ENCODE results near the gene ACY1. TPM values are rescaled to one million over a fixed set of nuclear protein-coding genes. Genes with fewer than 3 reads are reported as not detected.

Gene ACY1
- total and polyA plus RNA-seq, 4 donors, result 69.5 to 274 (median 238) TPM

GRCh38 chr3:51982352-51982837, 940 bp upstream of the ACY1 start:
- Histone ChIP-seq H3K4me1 (ENCODE audit: control insufficient read depth in 4 of 4, insufficient read depth in 4 of 4, low read length in 3 of 4) (peaks cover 6 to 51% (median 26%) of the 10 kb centered on the region in 4 donors), H3K4me3 (ENCODE audit: low read depth in 1 of 3, low read length in 3 of 3) (peak overlapping the region; percentile 62 to 89 (median 85)), H3K36me3 (ENCODE audit: control insufficient read depth in 4 of 4, insufficient read depth in 3 of 4, low read depth in 1 of 4, low read length in 3 of 4) (peaks cover 0 to 3% (median 2%) of the 10 kb centered on the region in 4 donors), H3K27ac (ENCODE audit: low read depth in 1 of 2, low read length in 2 of 2) (peak overlapping the region; percentile 96 to 100), H3K9ac (ENCODE audit: low read depth in 1 of 2, low read length in 2 of 2) (peak overlapping the region; percentile 92 to 94), H3K27me3 (ENCODE audit: control insufficient read depth in 4 of 4, insufficient read depth in 4 of 4, low read length in 3 of 4) (no peaks in the 10 kb centered on the region), H3K9me3 (ENCODE audit: control insufficient read depth in 4 of 4, low read length in 3 of 4) (no peaks in the 10 kb centered on the region)
- DNase-seq (ENCODE audit: low spot score), result peak; percentile 63
- no peak for TF ChIP-seq TAF1 (conservative IDR thresholded peaks at IDR 0.05)
- no peak for TF ChIP-seq FOXA1 (IDR thresholded peaks at IDR 0.05)
- TF ChIP-seq RXRA (IDR thresholded peaks at IDR 0.05), result peak; percentile 86 to 87
- peak; percentile 59 for TF ChIP-seq NR2F2 (IDR thresholded peaks at IDR 0.05)
- peak; percentile 94 for TF ChIP-seq HNF4G (IDR thresholded peaks at IDR 0.05)
- TF ChIP-seq SP1 (IDR thresholded peaks at IDR 0.05), result peak; percentile 96
- TF ChIP-seq, protein P1, sequence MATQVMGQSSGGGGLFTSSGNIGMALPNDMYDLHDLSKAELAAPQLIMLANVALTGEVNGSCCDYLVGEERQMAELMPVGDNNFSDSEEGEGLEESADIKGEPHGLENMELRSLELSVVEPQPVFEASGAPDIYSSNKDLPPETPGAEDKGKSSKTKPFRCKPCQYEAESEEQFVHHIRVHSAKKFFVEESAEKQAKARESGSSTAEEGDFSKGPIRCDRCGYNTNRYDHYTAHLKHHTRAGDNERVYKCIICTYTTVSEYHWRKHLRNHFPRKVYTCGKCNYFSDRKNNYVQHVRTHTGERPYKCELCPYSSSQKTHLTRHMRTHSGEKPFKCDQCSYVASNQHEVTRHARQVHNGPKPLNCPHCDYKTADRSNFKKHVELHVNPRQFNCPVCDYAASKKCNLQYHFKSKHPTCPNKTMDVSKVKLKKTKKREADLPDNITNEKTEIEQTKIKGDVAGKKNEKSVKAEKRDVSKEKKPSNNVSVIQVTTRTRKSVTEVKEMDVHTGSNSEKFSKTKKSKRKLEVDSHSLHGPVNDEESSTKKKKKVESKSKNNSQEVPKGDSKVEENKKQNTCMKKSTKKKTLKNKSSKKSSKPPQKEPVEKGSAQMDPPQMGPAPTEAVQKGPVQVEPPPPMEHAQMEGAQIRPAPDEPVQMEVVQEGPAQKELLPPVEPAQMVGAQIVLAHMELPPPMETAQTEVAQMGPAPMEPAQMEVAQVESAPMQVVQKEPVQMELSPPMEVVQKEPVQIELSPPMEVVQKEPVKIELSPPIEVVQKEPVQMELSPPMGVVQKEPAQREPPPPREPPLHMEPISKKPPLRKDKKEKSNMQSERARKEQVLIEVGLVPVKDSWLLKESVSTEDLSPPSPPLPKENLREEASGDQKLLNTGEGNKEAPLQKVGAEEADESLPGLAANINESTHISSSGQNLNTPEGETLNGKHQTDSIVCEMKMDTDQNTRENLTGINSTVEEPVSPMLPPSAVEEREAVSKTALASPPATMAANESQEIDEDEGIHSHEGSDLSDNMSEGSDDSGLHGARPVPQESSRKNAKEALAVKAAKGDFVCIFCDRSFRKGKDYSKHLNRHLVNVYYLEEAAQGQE (IDR thresholded peaks at IDR 0.05), result peak; percentile 56
- peak; percentile 84 for TF ChIP-seq JUND (IDR thresholded peaks at IDR 0.05)
- TF ChIP-seq FOXA2 (IDR thresholded peaks at IDR 0.05), result peak; percentile 27
- no peak for TF ChIP-seq EGR1 (IDR thresholded peaks at IDR 0.05; ENCODE audit: low read depth in 2 of 2)
- TF ChIP-seq HNF4A (conservative IDR thresholded peaks at IDR 0.05), result peak; percentile 99
- peak; percentile 31 for TF ChIP-seq YY1 (IDR thresholded peaks at IDR 0.05)
- TF ChIP-seq, protein P2, sequence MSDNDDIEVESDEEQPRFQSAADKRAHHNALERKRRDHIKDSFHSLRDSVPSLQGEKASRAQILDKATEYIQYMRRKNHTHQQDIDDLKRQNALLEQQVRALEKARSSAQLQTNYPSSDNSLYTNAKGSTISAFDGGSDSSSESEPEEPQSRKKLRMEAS (IDR thresholded peaks at IDR 0.05), result peak; percentile 69
- peak in 1 of 2 donors; percentile 46 for TF ChIP-seq GABPA (IDR thresholded peaks at IDR 0.05 in 1 of 2, conservative IDR thresholded peaks at IDR 0.05 in 1 of 2)
- TF ChIP-seq ZBTB33 (IDR thresholded peaks at IDR 0.05), result peak; percentile 33
- TF ChIP-seq, protein P3, sequence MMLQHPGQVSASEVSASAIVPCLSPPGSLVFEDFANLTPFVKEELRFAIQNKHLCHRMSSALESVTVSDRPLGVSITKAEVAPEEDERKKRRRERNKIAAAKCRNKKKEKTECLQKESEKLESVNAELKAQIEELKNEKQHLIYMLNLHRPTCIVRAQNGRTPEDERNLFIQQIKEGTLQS (IDR thresholded peaks at IDR 0.05), result peak; percentile 21
- peak; percentile 32 to 66 for TF ChIP-seq RAD21 (IDR thresholded peaks at IDR 0.05)
- TF ChIP-seq, protein P4, sequence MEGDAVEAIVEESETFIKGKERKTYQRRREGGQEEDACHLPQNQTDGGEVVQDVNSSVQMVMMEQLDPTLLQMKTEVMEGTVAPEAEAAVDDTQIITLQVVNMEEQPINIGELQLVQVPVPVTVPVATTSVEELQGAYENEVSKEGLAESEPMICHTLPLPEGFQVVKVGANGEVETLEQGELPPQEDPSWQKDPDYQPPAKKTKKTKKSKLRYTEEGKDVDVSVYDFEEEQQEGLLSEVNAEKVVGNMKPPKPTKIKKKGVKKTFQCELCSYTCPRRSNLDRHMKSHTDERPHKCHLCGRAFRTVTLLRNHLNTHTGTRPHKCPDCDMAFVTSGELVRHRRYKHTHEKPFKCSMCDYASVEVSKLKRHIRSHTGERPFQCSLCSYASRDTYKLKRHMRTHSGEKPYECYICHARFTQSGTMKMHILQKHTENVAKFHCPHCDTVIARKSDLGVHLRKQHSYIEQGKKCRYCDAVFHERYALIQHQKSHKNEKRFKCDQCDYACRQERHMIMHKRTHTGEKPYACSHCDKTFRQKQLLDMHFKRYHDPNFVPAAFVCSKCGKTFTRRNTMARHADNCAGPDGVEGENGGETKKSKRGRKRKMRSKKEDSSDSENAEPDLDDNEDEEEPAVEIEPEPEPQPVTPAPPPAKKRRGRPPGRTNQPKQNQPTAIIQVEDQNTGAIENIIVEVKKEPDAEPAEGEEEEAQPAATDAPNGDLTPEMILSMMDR (IDR thresholded peaks at IDR 0.05; ENCODE audit: low read depth, low read length, missing input control), result peak; percentile 76
- WGBS, result 3% methylated on average over 4 of the region's 4 CpGs
